ENCODE data around the gene PXMP2.
A peak's percentile ranks its signal among the peaks of the same experiment; 100 is the strongest.

The PXMP2 gene

DNA sequence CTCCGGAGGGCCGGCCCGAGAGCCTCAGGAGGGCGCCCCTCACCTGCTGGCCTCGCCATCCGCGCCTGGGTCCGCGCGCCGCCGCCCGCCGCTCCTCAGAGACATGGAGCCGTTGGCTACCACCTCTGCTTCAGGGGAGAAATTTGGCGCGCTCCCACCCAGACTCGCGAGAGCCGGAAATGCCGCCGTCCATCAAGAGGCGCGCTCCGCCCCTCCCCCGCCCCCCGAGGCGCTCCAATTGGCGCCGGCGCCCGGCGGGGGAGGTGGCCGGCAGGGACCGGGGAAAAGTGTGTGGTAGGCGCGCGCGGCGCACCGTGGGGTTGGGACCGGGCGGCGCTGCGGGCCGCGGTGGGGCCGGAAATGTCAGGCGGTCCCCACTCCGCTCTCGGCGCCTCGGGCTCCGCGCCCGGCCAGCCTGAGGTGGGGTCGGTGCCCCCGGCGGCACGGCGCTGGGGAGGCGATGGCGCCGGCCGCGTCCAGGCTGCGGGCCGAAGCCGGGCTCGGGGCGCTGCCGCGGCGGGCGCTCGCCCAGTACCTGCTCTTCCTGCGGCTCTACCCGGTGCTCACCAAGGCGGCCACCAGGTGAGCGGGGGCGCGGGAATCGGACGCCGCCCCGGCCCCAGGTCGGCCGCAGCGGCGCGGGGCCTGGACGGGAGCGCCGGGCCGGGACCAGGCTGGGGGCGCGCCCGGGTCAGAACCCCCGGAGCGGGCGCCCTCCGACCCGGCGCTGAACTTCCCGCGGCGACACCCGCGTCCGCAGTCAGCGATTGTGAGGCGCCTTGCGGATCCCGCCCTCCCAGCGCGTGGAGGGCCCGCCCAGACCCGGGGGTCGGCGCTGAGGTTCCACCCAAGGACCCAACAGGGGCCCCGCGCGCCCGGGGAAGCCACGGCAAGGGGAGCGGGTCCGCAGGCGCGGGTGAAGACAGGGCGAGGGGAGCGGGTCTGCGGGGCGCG is at the start of gene PXMP2, which contains the start of gene POLE:
Gene PXMP2, plus strand, starts transcription at position 377 of the 954 bp plus-strand sequence. Its CDS starts 84 bp downstream, at position 461.
Gene POLE, minus strand, starts transcription at position 132 of the 954 bp plus-strand sequence. Its CDS starts 27 bp downstream, at position 105.
- Mint-ChIP-seq H3K4me1 (peaks cover 22% of the 10 kb centered on the region), H3K36me3 (ENCODE audit: low read depth) (peaks cover 18% of the 10 kb centered on the region), H3K27ac (peak within 1 kb of the TSS; percentile 74), H3K27me3 (peaks cover 2% of the 10 kb centered on the region), H3K4me3 (peak within 1 kb of the TSS; percentile 76), H3K9me3 (no peaks in the 10 kb centered on the region)
- DNase-seq (peak; percentile 96), ATAC-seq (peak; percentile 96)

DNA sequence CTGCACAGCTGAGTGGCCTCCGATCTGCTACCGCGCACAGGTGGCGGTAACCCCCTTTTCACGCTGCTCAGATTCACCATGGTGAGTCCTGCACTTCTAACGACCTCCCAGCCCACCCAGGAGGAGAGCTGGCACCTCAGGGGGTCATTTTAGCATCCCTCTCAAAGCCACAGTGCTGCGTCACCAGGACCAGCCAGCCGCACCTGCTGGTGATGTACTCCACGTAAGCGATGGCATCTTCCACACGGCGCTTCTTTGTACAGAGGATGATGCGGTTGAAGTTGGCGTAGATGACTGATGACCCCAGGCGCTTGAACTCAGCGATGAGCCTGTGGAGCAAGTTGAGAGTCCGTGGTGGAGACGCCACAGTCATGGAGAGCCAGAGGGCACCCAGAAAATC is 49.6 kb upstream of the PXMP2 start:
- Mint-ChIP-seq H3K36me3 (ENCODE audit: low read depth) (peaks cover 62% of the 10 kb centered on the region), H3K27ac (no peak overlapping the region), H3K27me3 (no peaks in the 10 kb centered on the region), H3K4me3 (no peak overlapping the region), H3K9me3 (no peaks in the 10 kb centered on the region), H3K4me1 (peaks cover 1% of the 10 kb centered on the region)
- no peak for DNase-seq
- ATAC-seq: no peak

DNA sequence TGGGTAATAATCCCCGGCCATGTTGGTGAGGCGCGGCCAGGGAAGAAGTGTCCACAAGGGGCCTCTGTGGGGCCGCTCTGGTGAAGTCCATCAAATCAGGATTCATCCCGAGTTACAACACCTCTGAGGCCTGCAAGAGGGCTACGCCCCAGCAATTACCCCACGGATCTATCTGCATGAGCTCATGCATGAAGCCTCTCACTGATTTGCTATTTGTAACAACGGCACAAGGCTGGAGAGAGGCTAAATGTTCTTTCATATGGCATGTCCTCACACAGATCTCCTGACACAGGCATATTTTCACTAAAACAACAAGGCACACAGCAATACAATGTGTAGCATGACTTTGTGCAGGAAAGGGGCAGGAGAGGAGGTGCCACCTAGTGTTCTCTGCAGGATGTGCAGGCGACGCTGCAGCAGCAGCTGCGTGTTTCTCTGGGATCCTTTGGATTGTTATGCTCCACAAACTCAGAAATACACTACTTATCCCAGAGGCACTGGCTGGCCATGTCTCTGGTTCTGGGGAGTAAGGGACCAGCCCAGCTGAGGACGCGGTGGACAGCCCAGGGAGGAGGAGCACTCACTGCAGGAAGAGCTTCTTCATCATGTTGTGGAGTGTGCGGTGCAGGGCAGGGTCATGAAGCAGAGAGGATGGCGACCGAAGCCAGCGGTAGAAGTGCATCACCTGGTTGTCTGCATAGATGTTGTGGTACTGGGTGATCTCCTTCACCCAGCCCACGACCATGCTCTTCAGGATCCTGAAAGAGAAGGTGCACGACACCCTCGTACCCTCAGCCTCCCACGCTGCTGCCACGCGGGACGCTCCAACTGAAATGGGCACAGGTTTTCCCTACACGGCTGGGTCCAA is 48.6 kb upstream of the PXMP2 start:
- peak; percentile 25 for ATAC-seq
- H3K27me3 Mint-ChIP-seq: no peaks in the 10 kb centered on the region
- no peak overlapping the region for H3K27ac Mint-ChIP-seq
- no peak overlapping the region for H3K4me3 Mint-ChIP-seq
- H3K36me3 Mint-ChIP-seq (ENCODE audit: low read depth): peaks cover 66% of the 10 kb centered on the region
- no peak for DNase-seq
- peaks cover 1% of the 10 kb centered on the region for H3K4me1 Mint-ChIP-seq
- no peaks in the 10 kb centered on the region for H3K9me3 Mint-ChIP-seq

DNA sequence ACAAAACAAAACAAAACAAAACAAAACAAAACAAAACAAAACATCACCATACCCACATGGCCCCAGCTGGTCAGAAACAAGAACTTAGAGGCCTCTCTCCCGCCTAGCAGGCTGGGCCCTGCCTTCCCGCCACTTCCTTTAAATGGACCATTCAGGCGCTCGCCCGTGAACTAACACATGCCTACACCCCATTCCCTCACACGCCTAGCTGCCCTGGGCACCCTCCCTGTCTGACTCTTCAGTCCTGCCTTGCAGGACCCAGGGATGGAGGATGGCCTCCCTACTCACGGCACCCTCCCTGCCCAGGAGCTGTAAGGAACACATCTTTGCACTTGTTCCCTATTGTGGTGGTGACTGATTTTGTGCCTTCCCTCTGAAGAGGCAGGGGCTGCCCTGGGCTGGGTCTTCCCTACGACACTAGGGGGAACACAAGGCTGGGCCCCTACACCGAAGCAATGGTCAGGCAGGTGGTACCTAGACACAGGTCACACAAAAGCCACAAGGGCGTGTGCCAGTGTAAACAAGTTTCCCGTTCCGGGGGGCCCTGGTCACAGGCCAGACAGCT is 47.3 kb upstream of the PXMP2 start:
- no peaks in the 10 kb centered on the region for H3K27me3 Mint-ChIP-seq

DNA sequence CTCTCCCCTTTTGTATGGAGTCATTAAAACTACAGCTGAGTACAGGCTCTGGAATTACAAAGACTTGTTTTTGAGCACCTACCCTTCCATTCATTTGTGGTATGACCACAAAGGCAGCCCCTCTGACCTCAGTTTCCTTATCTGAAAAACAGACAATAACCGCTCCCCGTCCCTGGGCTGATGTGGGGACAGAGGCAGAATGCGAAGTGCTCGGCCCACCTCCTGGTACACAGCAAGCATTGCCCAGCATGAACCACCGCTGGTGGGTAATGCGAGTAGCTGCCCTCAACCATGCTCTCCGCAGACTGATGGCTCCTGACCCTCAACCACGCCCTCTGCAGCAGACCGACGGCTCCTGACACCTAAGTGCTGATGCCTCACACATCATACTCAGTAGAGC is 46.5 kb upstream of the PXMP2 start:
- no peaks in the 10 kb centered on the region for H3K9me3 Mint-ChIP-seq
- DNase-seq (no peak), ATAC-seq (no peak)
- peaks cover 1% of the 10 kb centered on the region for H3K4me1 Mint-ChIP-seq
- H3K27me3 Mint-ChIP-seq: no peaks in the 10 kb centered on the region
- no peak overlapping the region for H3K4me3 Mint-ChIP-seq
- H3K36me3 Mint-ChIP-seq (ENCODE audit: low read depth): peaks cover 53% of the 10 kb centered on the region
- no peak overlapping the region for H3K27ac Mint-ChIP-seq

More for the DNA sequence above, 47.3 kb upstream of the PXMP2 start:
- Mint-ChIP-seq H3K4me1 (peaks cover 1% of the 10 kb centered on the region), H3K9me3 (no peaks in the 10 kb centered on the region), H3K27ac (peak overlapping the region; percentile 29), H3K36me3 (ENCODE audit: low read depth) (peaks cover 58% of the 10 kb centered on the region), H3K4me3 (no peak overlapping the region)
- ATAC-seq (no peak), DNase-seq (no peak)

DNA sequence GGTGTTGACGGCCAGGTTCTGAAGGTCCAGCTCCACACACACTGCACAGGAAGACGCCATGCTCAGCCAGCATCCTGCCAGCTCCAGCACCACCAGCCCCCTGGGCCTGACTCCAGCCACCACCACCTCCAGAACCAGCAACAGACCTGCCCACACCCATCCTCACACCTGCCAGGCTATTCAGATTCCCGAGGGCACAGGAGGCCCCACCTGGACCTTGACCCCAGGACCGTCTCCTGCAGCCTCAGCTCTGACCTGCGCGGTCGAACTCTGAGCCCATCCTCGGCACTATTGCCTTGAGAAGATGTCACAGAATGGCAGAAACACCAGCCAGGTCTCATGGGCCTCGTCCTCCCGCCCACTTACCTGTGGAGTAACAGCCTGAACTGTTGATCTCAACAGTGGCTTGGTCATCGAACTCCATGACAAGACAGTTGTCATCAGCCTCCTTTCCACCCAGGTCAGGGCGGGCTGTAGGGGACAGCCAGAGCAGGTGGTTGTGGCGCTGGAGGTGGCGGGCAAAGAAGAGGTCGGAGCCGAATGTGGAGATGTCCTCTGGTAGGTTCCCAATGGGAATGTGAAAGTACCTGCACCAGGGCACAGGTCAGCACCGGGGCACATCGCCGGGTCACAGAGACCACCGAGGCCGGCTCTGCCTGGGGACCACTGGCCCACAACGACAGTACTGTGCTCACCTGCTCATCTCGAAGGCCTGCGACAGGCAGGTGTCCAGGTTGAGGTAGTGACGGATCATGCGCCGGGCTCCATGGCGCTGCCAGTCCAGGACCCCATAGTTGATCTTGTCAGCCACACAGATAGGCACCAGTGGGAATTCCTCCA is 45.4 kb upstream of the PXMP2 start:
- no peak overlapping the region for H3K4me3 Mint-ChIP-seq
- DNase-seq (no peak), ATAC-seq (no peak)
- no peak overlapping the region for H3K27ac Mint-ChIP-seq
- H3K9me3 Mint-ChIP-seq: no peaks in the 10 kb centered on the region
- H3K27me3 Mint-ChIP-seq: no peaks in the 10 kb centered on the region
- peaks cover 51% of the 10 kb centered on the region for H3K36me3 Mint-ChIP-seq (ENCODE audit: low read depth)
- peaks cover 3% of the 10 kb centered on the region for H3K4me1 Mint-ChIP-seq

DNA sequence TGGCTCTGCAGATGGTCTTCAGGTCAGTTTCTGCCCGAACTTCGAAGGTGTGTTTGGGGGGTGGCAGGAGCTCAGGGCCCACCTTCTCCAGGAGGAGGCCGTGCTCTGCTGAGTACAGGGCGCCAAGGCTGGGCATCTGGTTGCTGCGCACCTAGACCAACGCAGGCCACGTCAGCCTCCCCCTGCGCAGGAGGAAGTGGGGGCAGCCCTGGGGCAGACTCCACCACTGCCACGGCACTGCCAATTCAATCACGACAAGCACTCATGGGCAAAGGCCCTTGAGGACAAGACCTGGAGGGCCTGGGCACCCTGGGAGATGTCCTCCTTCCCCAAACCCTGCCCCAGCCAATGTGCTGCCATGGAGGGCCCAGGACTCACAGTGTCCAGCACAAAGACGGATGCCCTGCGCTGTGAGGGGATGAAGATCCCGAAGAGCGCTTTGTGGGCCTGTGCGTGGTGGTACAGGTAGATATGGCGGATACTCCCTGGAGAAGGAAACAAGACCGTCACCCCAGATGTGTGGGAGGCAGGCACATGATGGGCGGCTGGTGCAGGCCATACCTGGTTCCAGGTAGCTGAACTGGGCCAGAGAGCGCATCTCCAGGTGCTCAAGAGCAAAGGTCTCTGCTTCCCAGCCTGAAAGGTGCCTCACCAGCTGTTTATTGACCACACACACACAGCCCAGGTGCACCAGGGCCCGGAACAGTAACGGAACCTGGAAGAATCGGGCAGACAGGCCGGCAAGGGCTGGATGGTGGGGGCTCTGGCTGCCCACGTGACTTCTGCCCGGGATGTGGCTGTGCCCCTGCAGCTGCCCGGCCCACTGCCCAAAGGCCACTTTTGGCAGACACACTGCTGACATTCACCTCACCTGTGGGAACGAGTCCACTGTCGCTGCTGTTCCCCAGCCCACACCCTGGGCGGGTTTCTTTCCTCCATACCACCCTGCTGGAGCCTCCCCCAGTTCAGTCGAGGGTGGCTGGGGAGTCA is 44.2 kb upstream of the PXMP2 start:
- DNase-seq (no peak), ATAC-seq (no peak)
- Mint-ChIP-seq H3K4me3 (no peak overlapping the region), H3K27me3 (no peaks in the 10 kb centered on the region), H3K4me1 (peaks cover 6% of the 10 kb centered on the region), H3K27ac (no peak overlapping the region), H3K9me3 (no peaks in the 10 kb centered on the region), H3K36me3 (ENCODE audit: low read depth) (peaks cover 48% of the 10 kb centered on the region)

DNA sequence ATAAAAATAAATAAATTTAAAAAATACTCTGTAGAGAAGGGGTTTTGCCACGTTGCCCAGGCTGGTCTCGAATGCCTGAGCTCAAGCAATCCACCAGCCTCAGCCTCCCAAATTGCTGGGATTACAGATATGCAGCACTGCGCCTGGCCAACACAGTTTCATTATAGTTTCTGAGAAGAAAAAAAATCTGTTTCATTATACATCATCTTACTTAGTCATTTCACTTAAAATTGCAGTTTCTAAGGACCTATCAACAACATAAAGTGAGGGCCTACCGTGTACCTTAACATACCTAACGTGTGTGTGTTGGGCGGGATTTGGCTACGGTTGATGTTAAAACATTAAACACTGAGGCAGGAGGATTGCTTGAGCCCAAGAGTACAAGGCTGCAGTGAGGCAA is 40.5 kb upstream of the PXMP2 start:
- Mint-ChIP-seq H3K4me1 (peaks cover 4% of the 10 kb centered on the region), H3K4me3 (no peak overlapping the region), H3K36me3 (ENCODE audit: low read depth) (peaks cover 44% of the 10 kb centered on the region), H3K9me3 (no peaks in the 10 kb centered on the region), H3K27me3 (no peaks in the 10 kb centered on the region), H3K27ac (no peak overlapping the region)
- DNase-seq: no peak
- ATAC-seq: no peak

DNA sequence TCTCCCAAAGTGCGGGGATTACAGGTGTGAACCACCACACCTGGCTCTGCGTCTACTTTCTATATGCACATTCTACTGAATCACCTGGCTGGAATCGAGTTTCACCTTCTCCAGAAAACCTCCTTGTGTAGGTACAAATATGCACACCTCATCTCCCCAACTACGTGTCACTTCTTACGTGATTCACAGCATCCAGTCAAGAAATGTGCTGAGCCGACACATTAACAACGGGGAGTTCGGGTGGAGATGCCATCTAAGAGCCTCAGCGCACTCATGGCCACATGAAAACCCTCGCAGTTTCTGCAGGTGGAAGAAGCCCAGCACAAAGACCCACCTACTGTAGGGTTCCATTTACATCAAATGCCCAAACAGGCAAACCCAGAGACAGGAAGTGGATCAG is 39.5 kb upstream of the PXMP2 start:
- Mint-ChIP-seq H3K27ac (no peak overlapping the region), H3K27me3 (no peaks in the 10 kb centered on the region), H3K36me3 (ENCODE audit: low read depth) (peaks cover 48% of the 10 kb centered on the region), H3K4me3 (no peak overlapping the region), H3K4me1 (peaks cover 4% of the 10 kb centered on the region), H3K9me3 (no peaks in the 10 kb centered on the region)
- DNase-seq (no peak), ATAC-seq (no peak)

DNA sequence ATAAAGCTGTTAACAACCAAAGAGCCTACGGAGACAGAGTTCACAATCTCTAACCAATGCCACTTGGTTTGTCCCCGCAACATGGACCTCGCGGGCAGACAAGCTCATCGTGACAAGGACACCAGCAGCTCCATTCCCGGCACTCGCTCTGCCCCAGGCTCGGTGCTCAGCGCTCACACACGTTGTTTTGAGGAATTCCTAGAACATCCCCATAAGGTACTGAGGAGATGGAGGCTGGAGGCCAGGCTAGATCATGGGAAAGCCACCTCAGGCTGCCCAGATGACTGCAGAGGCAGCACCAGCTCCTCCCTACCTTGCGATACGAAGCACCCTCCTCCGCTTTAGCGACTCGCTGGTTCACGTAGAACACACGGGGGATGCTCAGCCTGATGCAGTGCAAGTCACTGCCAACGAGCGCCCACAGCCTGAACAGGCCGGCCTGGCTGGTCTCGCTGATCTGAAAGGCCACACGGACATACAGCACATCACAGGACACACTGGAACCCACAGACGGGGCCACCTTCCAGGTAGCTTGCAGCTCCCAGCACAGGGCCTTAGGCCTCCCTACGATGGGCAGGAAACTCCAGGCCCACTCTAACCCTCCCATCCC is 38.7 kb upstream of the PXMP2 start:
- Mint-ChIP-seq H3K4me1 (peaks cover 4% of the 10 kb centered on the region), H3K36me3 (ENCODE audit: low read depth) (peaks cover 48% of the 10 kb centered on the region), H3K27ac (no peak overlapping the region), H3K4me3 (no peak overlapping the region), H3K9me3 (no peaks in the 10 kb centered on the region), H3K27me3 (no peaks in the 10 kb centered on the region)
- DNase-seq (no peak), ATAC-seq (no peak)

DNA sequence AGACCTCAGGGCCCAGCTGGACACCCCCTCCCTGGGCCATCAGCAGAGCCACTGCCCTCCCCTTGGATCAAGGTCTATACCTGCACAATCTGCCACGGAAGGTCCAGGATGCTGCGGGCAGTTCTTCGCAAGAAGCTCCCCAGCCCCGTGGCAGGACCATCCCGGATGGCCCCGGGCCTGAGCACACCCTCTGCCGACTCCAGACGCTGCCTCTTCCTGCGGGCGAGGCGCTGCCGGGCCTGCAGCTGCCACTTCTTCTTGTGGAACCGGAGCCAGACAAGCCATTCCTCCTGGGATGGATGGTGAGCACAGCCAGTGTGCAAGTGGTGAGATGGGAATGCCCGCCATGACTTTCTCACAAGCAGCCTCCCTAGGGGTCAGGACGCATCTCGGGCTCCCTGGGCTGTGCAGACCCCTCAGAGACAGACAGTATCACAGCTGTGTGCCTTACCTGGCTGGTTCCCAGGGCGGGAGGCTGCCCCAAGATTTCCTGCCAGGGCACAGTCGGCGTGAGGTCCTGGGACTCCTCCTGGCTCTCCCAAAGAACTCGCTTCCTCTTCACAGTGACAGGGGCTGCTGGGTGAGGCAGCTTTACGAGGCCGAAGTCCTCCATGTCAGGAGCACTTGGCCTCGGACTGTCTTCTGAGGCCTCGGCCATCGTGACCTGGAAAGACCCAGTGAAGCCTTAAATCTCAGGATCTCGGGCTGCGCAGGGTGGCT is 38.0 kb upstream of the PXMP2 start:
- Mint-ChIP-seq H3K4me1 (peaks cover 4% of the 10 kb centered on the region), H3K27me3 (no peaks in the 10 kb centered on the region), H3K4me3 (no peak overlapping the region), H3K9me3 (no peaks in the 10 kb centered on the region), H3K36me3 (ENCODE audit: low read depth) (peaks cover 53% of the 10 kb centered on the region), H3K27ac (no peak overlapping the region)
- no peak for ATAC-seq
- DNase-seq: no peak

DNA sequence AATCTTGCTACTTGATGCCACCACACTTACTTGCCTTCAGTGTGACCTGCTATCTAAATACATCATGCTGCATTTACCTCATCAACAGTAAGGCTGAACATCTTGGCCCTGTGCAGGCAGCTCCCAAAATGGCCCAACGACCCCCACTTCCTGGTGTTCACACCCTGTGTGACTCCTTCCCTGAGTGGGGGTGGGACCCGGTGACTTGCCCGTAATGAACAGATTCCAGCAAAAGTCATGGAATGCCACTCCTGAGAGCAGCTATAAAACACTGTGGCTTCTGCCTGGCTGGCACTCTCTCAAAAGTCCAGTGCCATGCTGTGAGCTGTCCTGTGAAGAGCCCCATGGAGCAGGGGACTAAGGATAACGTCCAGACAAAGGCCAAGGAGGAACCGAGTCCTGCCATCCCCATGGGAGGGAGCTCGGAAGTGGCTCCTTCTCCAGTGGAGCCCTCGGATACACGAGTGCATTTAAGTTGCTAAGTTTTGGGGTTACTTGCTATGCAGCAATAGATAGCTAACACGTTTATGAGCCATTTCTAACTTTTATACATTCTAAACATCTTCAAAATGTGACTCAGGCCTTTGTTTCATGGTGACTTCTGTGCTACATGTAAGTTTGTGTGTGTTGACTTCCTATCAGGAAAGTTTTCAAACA is 35.8 kb upstream of the PXMP2 start:
- H3K9me3 Mint-ChIP-seq: no peaks in the 10 kb centered on the region
- no peak overlapping the region for H3K4me3 Mint-ChIP-seq
- DNase-seq (no peak), ATAC-seq (no peak)
- H3K27ac Mint-ChIP-seq: no peak overlapping the region
- H3K4me1 Mint-ChIP-seq: peaks cover 4% of the 10 kb centered on the region
- H3K36me3 Mint-ChIP-seq (ENCODE audit: low read depth): peaks cover 58% of the 10 kb centered on the region
- no peaks in the 10 kb centered on the region for H3K27me3 Mint-ChIP-seq

All from activated naive CD8-positive, alpha-beta T cell treated with anti-CD3 and anti-CD28 coated beads, Interleukin-2, amount 50 U/mL, for 24 hours (primary cell).